SU-DHL-6 (cell line): ENCODE data around the gene DOCK8.

Experiments used
- CTCF ChIP-seq: fragments of 200-600 bp; sonication (generic); IDR thresholded peaks from one replicate; pipeline ENCODE4 v1.5.1; 2017; ENCODE audit warnings: antibody characterized with exemption, mild to moderate bottlenecking, low read length, moderate library complexity; ENCODE audit not compliant: insufficient read depth, poor library complexity, severe bottlenecking
- EZH2phosphoT487 ChIP-seq: fragments of 200-600 bp; sonication (generic), shearing (Covaris generic); conservative IDR thresholded peaks from 2 replicates; pipeline ENCODE4 v1.6.1; 2018; ENCODE audit warnings: mild to moderate bottlenecking, antibody characterized with exemption, low read length, moderate library complexity, mixed read lengths

GRCh38 chr9:237141-237857 is 22.6 kb downstream of the DOCK8 start:
- no peak for TF ChIP-seq CTCF
- TF ChIP-seq EZH2phosphoT487 = no peak
